ENCODE data around the gene THY1.

DNA sequence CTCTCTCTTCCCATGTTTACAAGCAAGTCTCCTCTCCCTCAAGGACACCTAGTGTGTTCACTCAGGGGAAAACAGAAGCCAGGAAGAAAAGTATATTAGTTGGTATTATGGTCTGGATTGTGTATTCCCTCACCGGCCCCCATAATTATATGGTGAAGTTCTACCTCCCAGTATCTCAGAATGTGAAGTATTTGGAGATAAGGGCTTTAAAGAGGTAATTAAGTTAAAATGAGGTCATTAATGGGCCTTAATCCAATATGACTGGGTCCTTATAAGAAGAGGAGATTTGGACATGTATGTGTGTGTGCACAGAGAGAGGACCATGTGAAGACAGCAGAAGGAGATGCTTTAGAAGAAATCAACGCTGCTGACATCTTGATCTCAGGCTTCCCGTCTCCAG lies 26.5 kb upstream of the THY1 start:
- TF ChIP-seq, protein P1, sequence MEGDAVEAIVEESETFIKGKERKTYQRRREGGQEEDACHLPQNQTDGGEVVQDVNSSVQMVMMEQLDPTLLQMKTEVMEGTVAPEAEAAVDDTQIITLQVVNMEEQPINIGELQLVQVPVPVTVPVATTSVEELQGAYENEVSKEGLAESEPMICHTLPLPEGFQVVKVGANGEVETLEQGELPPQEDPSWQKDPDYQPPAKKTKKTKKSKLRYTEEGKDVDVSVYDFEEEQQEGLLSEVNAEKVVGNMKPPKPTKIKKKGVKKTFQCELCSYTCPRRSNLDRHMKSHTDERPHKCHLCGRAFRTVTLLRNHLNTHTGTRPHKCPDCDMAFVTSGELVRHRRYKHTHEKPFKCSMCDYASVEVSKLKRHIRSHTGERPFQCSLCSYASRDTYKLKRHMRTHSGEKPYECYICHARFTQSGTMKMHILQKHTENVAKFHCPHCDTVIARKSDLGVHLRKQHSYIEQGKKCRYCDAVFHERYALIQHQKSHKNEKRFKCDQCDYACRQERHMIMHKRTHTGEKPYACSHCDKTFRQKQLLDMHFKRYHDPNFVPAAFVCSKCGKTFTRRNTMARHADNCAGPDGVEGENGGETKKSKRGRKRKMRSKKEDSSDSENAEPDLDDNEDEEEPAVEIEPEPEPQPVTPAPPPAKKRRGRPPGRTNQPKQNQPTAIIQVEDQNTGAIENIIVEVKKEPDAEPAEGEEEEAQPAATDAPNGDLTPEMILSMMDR (IDR thresholded peaks at IDR 0.05; ENCODE audit: low read length) = no peak
- TF ChIP-seq EZH2 (optimal IDR thresholded peaks at IDR 0.05; ENCODE audit: low read depth, low read length) = no peak

Data from MM.1S (cell line).